ENCODE results near the gene KRT28. TPM values are rescaled to one million over a fixed set of nuclear protein-coding genes. Genes with fewer than 3 reads are reported as not detected.

Gene KRT28
- total and polyA plus RNA-seq, 2 of the 8 experiments (the other 6 are each of a cell fraction or from before 2014, with no cell fraction given) = not detected

GRCh38 chr17:40812639-40813038 is 12.9 kb upstream of the KRT28 start:
- Histone ChIP-seq H2AFZ (ENCODE audit: low read length) (no peak overlapping the region), H3K79me2 (ENCODE audit: control insufficient read depth in 1 of 2, insufficient read depth in 2 of 2, low read length in 2 of 2) (no peaks in the 10 kb centered on the region)
- CTCF ChIA-PET (ENCODE audit: partially characterized antibody) = interaction anchor here (0.6 to 1.3 kb wide), 3 partner anchors 9 to 89 kb away, joined by 3 to 6 read pairs (median 3); no protein-coding TSS in a partner anchor

More at GRCh38 chr17:40812639-40813038, 12.9 kb upstream of the KRT28 start:
- H3K4me2 ChIP-seq (ENCODE audit: insufficient read depth in 1 of 2, low read depth in 2 of 2, low read length in 2 of 2) = no peak overlapping the region
- H3K23ac ChIP-seq (ENCODE audit: insufficient read length) = no peak overlapping the region
- POLR2A ChIA-PET (ENCODE audit: partially characterized antibody) = no interaction called here
- H4K5ac ChIP-seq (ENCODE audit: insufficient read length, low read depth, low read length) = no peak overlapping the region
- H3K9me3 ChIP-seq (ENCODE audit: insufficient read depth in 2 of 2, low read depth in 1 of 2, low read length in 1 of 2) = no peaks in the 10 kb centered on the region
- H3K36me3 ChIP-seq (ENCODE audit: control insufficient read depth in 2 of 4, insufficient read depth in 4 of 4, low read length in 3 of 4) = peaks cover 0 to 5% (median 4%) of the 10 kb centered on the region in 4 experiments; a peak in 2 of 8 replicates
- H3K4ac ChIP-seq (replicated peaks; ENCODE audit: insufficient read length, low read depth, low read length) = no peak overlapping the region
- H3K4me3 ChIP-seq (ENCODE audit: extremely low read depth in 1 of 4, insufficient read depth in 2 of 4, low read depth in 3 of 4, low read length in 4 of 4) = no peak overlapping the region
- no peak overlapping the region for H2BK20ac ChIP-seq (ENCODE audit: low read length)
- H3K14ac ChIP-seq (ENCODE audit: insufficient read length) = no peak overlapping the region
- DNase-seq (ENCODE audit: low read depth in 1 of 2, low spot score in 2 of 2) = no peak
- no peak overlapping the region for H4K8ac ChIP-seq (ENCODE audit: extremely low read depth, insufficient read depth, low read length)
- H3K56ac ChIP-seq (replicated peaks; ENCODE audit: insufficient read length, low read depth, low read length) = no peak overlapping the region
- H4K91ac ChIP-seq (replicated peaks; ENCODE audit: insufficient read length, low read length) = no peak overlapping the region
- H2AK5ac ChIP-seq (ENCODE audit: low read depth, low read length) = no peak overlapping the region
- no peak overlapping the region for H2BK5ac ChIP-seq (ENCODE audit: low read depth, low read length)
- TF ChIP-seq ZNF274 (IDR thresholded peaks at IDR 0.05; ENCODE audit: borderline replicate concordance, extremely low read depth, low read length) = no peak
- TF ChIP-seq TAF1 (IDR thresholded peaks at IDR 0.05; ENCODE audit: low read depth, low read length) = no peak
- no peak for TF ChIP-seq POLR2AphosphoS5 (IDR thresholded peaks at IDR 0.05; ENCODE audit: low read depth, low read length)
- WGBS, 2 experiments (ENCODE audit: extremely low coverage in 1 of 2, insufficient coverage in 1 of 2, insufficient read length in 1 of 2, insufficient replicate concordance in 2 of 2, low coverage in 1 of 2, low lambda C conversion rate in 2 of 2, missing lambda C conversion rate in 1 of 2) = 83% methylated on average over 3 of the region's 3 CpGs; no CpG with 5 or more reads in 1 of the 2 experiments
- no peak overlapping the region for H3K27ac ChIP-seq (ENCODE audit: low read depth, low read length)
- no peaks in the 10 kb centered on the region; a peak in 2 of 7 replicates for H3K27me3 ChIP-seq (replicated peaks in 1 of 4; ENCODE audit: control insufficient read depth in 3 of 4, extremely low read depth in 1 of 4, insufficient read depth in 3 of 4, low read length in 3 of 4)
- no peak overlapping the region for H2BK15ac ChIP-seq (ENCODE audit: low read length)
- no peak overlapping the region for H3K9ac ChIP-seq (replicated peaks in 1 of 4; ENCODE audit: extremely low read depth in 1 of 4, low read depth in 3 of 4, low read length in 3 of 4)
- no peaks in the 10 kb centered on the region for H3K4me1 ChIP-seq (replicated peaks in 1 of 4; ENCODE audit: control insufficient read depth in 3 of 4, insufficient read depth in 4 of 4, low read length in 3 of 4)
- H2BK12ac ChIP-seq (ENCODE audit: low read depth, low read length) = no peak overlapping the region
- H3K79me1 ChIP-seq (ENCODE audit: low read depth, low read length) = no peaks in the 10 kb centered on the region
- no peak for FAIRE-seq
- no peaks in the 10 kb centered on the region for H4K20me1 ChIP-seq (replicated peaks in 1 of 2; ENCODE audit: control insufficient read depth in 1 of 2, insufficient read depth in 2 of 2, low read length in 2 of 2)
- H3K23me2 ChIP-seq (ENCODE audit: low read depth, low read length) = no peaks in the 10 kb centered on the region
- no peak overlapping the region for H2BK120ac ChIP-seq (replicated peaks; ENCODE audit: low read depth, low read length)
- no peak overlapping the region for H3K18ac ChIP-seq (ENCODE audit: extremely low read depth, low read length)
